Activated naive CD4-positive, alpha-beta T cell treated with anti-CD3 and anti-CD28 coated beads, Interleukin-2, amount 10 ng/mL, durations not matched to agents 5 hours and 36 hours (primary cell): Measurements from ENCODE around the gene UBE3C. TPM values are rescaled to one million over a fixed set of nuclear protein-coding genes. Genes with fewer than 3 reads are reported as not detected.

ENCODE experiments used
- total RNA-seq, 2 experiments: library from RNA; stranded (reverse); gene quantifications; one replicate each; pipeline ENCODE4 v1.2.3, GENCODE V29; 2021

The UBE3C gene
- total RNA-seq = 10 to 100 TPM; 48.0 to 48.5 TPM

DNA sequence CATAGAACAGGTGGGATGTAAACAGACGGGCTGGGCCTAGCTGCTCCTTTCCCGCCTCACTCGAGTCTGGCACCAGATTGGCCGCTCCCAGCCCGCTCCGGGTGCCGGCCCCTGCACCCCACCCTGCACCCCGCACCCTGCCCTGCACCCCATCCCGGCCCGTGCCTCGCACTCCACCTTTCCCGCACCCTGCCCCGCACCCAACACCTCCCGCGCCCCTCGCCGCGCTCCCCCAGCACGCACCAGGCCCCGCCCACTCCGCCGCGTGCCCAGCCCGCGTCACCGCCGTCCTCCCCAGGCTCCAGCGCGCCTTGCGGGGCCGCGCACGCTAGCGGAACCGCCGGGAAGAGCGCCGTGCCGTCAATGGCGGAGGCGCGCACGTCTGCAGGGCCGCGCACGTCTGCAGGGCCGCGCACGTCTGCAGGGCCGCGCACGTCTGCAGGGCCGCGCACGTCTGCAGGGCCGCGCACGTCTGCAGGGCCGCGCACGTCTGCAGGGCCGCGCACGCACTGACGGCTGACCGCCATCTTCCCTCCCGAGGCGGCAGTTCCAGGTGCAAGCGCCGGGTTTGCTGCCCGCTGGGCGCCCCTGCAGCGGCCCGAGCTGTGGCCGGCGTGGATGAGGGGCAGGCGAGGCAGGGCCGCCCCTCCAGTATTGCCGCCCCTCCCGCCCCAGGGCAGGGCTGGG, at the start of gene UBE3C:
Gene UBE3C (plus strand): TSS at position 503 of the 687 bp plus-strand sequence. CDS start 347 bp downstream, outside the sequence.

Other genes starting within 250 kb of the UBE3C start
- 10 to 100 TPM; 52.0 to 52.5 TPM for gene LMBR1, start 245.7 kb upstream of the UBE3C start, total RNA-seq
- 10 to 100 TPM; 20.4 to 22.5 TPM for gene NOM1, start 189.2 kb upstream of the UBE3C start, total RNA-seq
- gene MNX1, start 128.3 kb upstream of the UBE3C start, total RNA-seq = under 1 TPM in 1 of 2 experiments, not detected in 1; 0.10 TPM
- 10 to 100 TPM; 60.8 to 62.0 TPM for gene DNAJB6, start 198.1 kb downstream of the UBE3C start, total RNA-seq